HepG2 (cell line): ENCODE results near the gene LHX1. TPM values are rescaled to one million over a fixed set of nuclear protein-coding genes. Genes with fewer than 3 reads are reported as not detected.
A peak's percentile ranks its signal among the peaks of the same experiment; 100 is the strongest.

Experiments
- ASH2L ChIP-seq: fragments of 300-600, 200-600 bp; sonication (generic); IDR thresholded peaks from 2 replicates; pipeline ENCODE4 v1.7.0; 2017; ENCODE audit warnings: low read depth, mild to moderate bottlenecking, moderate library complexity, mixed read lengths, low read length; ENCODE audit not compliant: insufficient read length
- CTCF ChIP-seq: sonication (generic); formaldehyde crosslinking; IDR thresholded peaks from 2 replicates; pipeline ENCODE4 v1.5.0; 2020; ENCODE audit warnings: mild to moderate bottlenecking, missing genetic modification reagents, moderate library complexity
- FOXA3 ChIP-seq: IDR thresholded peaks from 2 replicates; pipeline ENCODE4 v1.6.1; 2016; ENCODE audit warnings: missing genetic modification reagents, missing compliant biosample characterization
- GATAD2A ChIP-seq: IDR thresholded peaks from 2 replicates; pipeline ENCODE4 v1.6.1; 2016
- HMG20B ChIP-seq: conservative IDR thresholded peaks from 2 replicates; pipeline ENCODE4 v1.6.1; 2016; ENCODE audit warnings: missing genetic modification reagents, missing compliant biosample characterization
- MEIS1 ChIP-seq: sonication (generic); formaldehyde crosslinking; IDR thresholded peaks from 2 replicates; pipeline ENCODE4 v1.9.0; 2021; ENCODE audit warnings: mild to moderate bottlenecking, missing genetic modification reagents, moderate library complexity, borderline replicate concordance
- NR2F2 ChIP-seq: IDR thresholded peaks from 2 replicates; pipeline ENCODE4 v1.6.1; 2012; ENCODE audit warnings: low read depth, inconsistent platforms, borderline replicate concordance
- PHB2 ChIP-seq: fragments of 450-650 bp; IDR thresholded peaks from 2 replicates; pipeline ENCODE4 v1.6.1; 2018; ENCODE audit not compliant: partially characterized antibody
- RFX5 ChIP-seq: IDR thresholded peaks from 2 replicates; pipeline ENCODE4 v1.6.1; 2011; ENCODE audit warnings: low read depth, low read length, improper control_type of control experiment
- SYNCRIP ChIP-seq: fragments of 200-400 bp; formaldehyde crosslinking; IDR thresholded peaks from 2 replicates; pipeline ENCODE4 v1.6.1; 2018; ENCODE audit warnings: mild to moderate bottlenecking, low read depth, low read length; ENCODE audit not compliant: insufficient read depth
- TCF12 ChIP-seq, 2 experiments: fragments of 450-650 bp in 1 of 2; sonication (generic) in 1 of 2; formaldehyde crosslinking in 1 of 2; IDR thresholded peaks; 2 replicates each; pipeline versions ENCODE4 v1.6.1 to v1.8.0; 2017 to 2022; ENCODE audit warnings: antibody characterized with exemption in 1 of 2, mild to moderate bottlenecking in 1 of 2, missing genetic modification reagents in 1 of 2, moderate library complexity in 1 of 2
- ZBTB37 ChIP-seq: sonication (generic); formaldehyde crosslinking; IDR thresholded peaks from 2 replicates; pipeline ENCODE4 v1.4.0; 2020; ENCODE audit warnings: mild to moderate bottlenecking, missing genetic modification reagents
- ZFP1 ChIP-seq: IDR thresholded peaks from 2 replicates; pipeline ENCODE4 v1.6.1; 2016
- ZFYVE20 ChIP-seq: sonication (generic); formaldehyde crosslinking; IDR thresholded peaks from 2 replicates; pipeline ENCODE4 v1.8.0; 2023; ENCODE audit warnings: low read depth, mild to moderate bottlenecking, moderate library complexity, missing genetic modification reagents, borderline replicate concordance
- ZNF160 ChIP-seq: sonication (generic); formaldehyde crosslinking; IDR thresholded peaks from 2 replicates; pipeline ENCODE4 v1.8.0; 2022; ENCODE audit warnings: mild to moderate bottlenecking, inconsistent platforms, missing genetic modification reagents
- ZNF17 ChIP-seq: sonication (generic); formaldehyde crosslinking; IDR thresholded peaks from 2 replicates; pipeline ENCODE4 v1.5.0; 2020; ENCODE audit warnings: mild to moderate bottlenecking, missing genetic modification reagents
- ZNF367 ChIP-seq: sonication (generic); formaldehyde crosslinking; IDR thresholded peaks from 2 replicates; pipeline ENCODE4 v1.4.0; 2020; ENCODE audit warnings: missing genetic modification reagents, borderline replicate concordance
- ZNF484 ChIP-seq: sonication (generic); formaldehyde crosslinking; IDR thresholded peaks from 2 replicates; pipeline ENCODE4 v1.5.1; 2020; ENCODE audit warnings: mild to moderate bottlenecking, low read depth, missing genetic modification reagents, borderline replicate concordance
- ZNF501 ChIP-seq: sonication (generic); formaldehyde crosslinking; IDR thresholded peaks from 2 replicates; pipeline ENCODE4 v1.5.1; 2020; ENCODE audit warnings: mild to moderate bottlenecking, moderate library complexity, missing genetic modification reagents
- ZNF512 ChIP-seq: sonication (generic); formaldehyde crosslinking; IDR thresholded peaks from 2 replicates; pipeline ENCODE4 v1.4.0; 2020; ENCODE audit warnings: mild to moderate bottlenecking, missing genetic modification reagents
- ZNF549 ChIP-seq: sonication (generic); formaldehyde crosslinking; IDR thresholded peaks from 2 replicates; pipeline ENCODE4 v1.5.0; 2020; ENCODE audit warnings: missing genetic modification reagents
- ZNF557 ChIP-seq: sonication (generic); formaldehyde crosslinking; IDR thresholded peaks from 2 replicates; pipeline ENCODE4 v1.4.0; 2020; ENCODE audit warnings: missing genetic modification reagents
- ZNF792 ChIP-seq: IDR thresholded peaks from 2 replicates; pipeline ENCODE4 v1.6.1; 2016
- polyA plus RNA-seq, 8 experiments: library from polyadenylated mRNA; depleted of rRNA in 3 of 8; stranded (reverse) in 7 of 8; unstranded in 1 of 8; fragments of >200 nt; fragmentation: Illumina TruSeq in 4 of 8; extraction: Trizol in 4 of 8; gene quantifications; 2 replicates each; pipeline versions ENCODE4 v1.2.1 to v1.2.3, GENCODE V29; 2011 to 2016; ENCODE audit warnings: low read depth in 4 of 8, missing spikeins in 1 of 8, mixed read lengths in 1 of 8; ENCODE audit not compliant: insufficient read depth in 1 of 8
- total RNA-seq, 5 experiments: library from RNA; depleted of rRNA; stranded (reverse); fragments of >200 nt; fragmentation: Illumina TruSeq; extraction: Trizol; gene quantifications; 2 replicates each; pipeline ENCODE4 v1.2.3, GENCODE V29; 2016; ENCODE audit warnings: low read depth in 1 of 5

The LHX1 gene
- total and polyA plus RNA-seq, 2 of the 13 experiments (the other 11 are each of a cell fraction or from before 2014, with no cell fraction given) = not detected

GRCh38 chr17:36948717-36949460 lies 11.6 kb downstream of the LHX1 start, which contains the start of gene AATF (continued):
- TF ChIP-seq ZNF512 = no peak
- TF ChIP-seq HMG20B (CRISPR knock-in tag) = peak; percentile 41; the same call in 1 of the 2 replicates
- TF ChIP-seq PHB2 = no peak
- TF ChIP-seq ZNF792 (CRISPR knock-in tag) = peak; percentile 97
- no peak for TF ChIP-seq ZFP1 (CRISPR knock-in tag)
- TF ChIP-seq NR2F2 = no peak; the same call in 1 of the 2 replicates
- TF ChIP-seq MEIS1 (CRISPR knock-in tag) = peak; percentile 63
- TF ChIP-seq ZNF160 (CRISPR knock-in tag) = peak; percentile 37; the same call in 1 of the 2 replicates
- peak; percentile 67 for TF ChIP-seq FOXA3 (CRISPR knock-in tag)
- TF ChIP-seq ZNF501 (CRISPR knock-in tag) = peak; percentile 99
- TF ChIP-seq ASH2L = peak; percentile 90
- peak; percentile 0; the same call in 1 of the 2 replicates for TF ChIP-seq ZNF484 (CRISPR knock-in tag)
- TF ChIP-seq ZNF17 = peak; percentile 80
- no peak for TF ChIP-seq SYNCRIP
- no peak for TF ChIP-seq TCF12 (IDR thresholded peaks at IDR 0.05)
- TF ChIP-seq TCF12 (CRISPR knock-in tag; IDR thresholded peaks at IDR 0.05) = no peak
- TF ChIP-seq CTCF (CRISPR knock-in tag) = no peak; the same call in 1 of the 2 replicates
- peak; percentile 62 for TF ChIP-seq GATAD2A
- TF ChIP-seq ZFYVE20 = peak; percentile 97
- TF ChIP-seq ZNF549 (CRISPR knock-in tag) = no peak
- TF ChIP-seq ZNF367 (CRISPR knock-in tag) = peak; percentile 87; the same call in 1 of the 2 replicates
- TF ChIP-seq RFX5 = no peak
- peak; percentile 99 for TF ChIP-seq ZNF557 (CRISPR knock-in tag)
- TF ChIP-seq ZBTB37 = no peak
